ENCODE results near the gene VAV2.
"Not testable (repeated sequence)": the region's sequence is repeated elsewhere in the genome, so short reads cannot be mapped to it uniquely, and the experiment has no call there.

VAV2 gene

GRCh38 chr9:133759946-133760345 lies 232.2 kb downstream of the VAV2 start:
- DNase-seq, result no peak

GRCh38 chr9:133759146-133759900 lies 232.8 kb downstream of the VAV2 start:
- DNase-seq, result no peak

DNA sequence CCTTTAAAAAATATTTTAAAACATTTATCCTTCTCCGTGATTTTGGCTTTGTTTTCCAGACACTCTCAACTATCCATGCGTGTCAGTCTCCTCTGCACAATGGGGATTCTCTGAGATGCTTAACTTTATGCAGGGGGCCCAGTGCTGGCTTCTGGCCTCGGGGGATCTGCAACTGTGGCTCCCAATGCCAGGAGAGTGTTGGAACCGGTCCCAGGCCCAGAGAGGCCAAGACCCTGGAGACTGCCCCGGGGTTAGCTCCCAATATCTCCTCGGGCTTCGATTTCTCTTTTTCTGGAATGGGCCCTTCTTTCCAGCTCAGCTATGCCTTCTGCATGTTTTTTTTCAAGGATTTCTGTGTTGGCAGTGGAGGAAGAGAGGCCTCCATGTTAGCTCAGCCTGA lies 233.9 kb downstream of the VAV2 start:
- no peak for DNase-seq

DNA sequence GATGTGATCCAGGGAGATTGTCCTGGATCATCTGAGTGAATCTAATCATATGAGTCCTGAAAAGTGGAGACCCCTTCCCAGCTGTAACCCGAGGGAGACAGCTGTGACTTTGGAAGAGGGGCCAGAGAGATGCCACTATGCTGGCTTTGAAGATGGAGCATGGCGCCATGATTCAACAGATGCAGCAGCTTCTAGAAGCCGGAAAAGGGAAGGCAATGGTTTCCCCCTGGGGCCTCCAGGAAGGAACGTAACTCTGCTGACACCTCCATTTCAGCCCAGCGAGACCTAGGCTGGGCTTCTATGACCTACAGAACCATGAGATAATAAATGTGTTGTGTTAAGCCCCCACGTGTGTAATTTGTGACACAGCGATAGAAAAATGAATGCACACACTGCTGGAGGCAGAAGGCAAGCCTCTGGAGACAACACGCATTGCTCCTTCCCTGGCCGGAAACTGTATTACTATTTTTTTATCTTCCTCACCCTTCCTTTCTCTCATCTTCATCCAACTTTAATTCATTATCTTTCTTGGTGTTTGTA lies 237.4 kb downstream of the VAV2 start:
- DNase-seq, result no peak

DNA sequence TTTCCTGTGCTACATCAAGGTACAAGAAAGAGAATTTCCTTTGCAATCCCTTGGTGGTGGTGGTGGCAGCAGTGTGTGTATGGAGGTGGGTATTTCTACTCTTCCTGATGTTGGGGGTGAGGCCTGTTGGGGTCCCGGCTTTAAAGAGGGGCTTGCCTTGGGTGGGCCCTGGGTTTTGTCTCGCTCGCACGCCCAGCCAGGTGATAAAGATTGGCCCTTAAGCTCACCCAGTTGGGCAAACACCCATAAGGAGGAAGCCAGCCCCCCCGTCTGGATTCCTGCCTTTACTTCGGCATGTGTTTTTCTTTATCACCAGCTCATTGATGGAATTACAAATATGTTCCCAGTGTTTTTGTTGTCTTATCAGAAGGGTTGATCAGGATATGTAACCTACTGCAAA lies 237.9 kb downstream of the VAV2 start:
- no peak for DNase-seq

DNA sequence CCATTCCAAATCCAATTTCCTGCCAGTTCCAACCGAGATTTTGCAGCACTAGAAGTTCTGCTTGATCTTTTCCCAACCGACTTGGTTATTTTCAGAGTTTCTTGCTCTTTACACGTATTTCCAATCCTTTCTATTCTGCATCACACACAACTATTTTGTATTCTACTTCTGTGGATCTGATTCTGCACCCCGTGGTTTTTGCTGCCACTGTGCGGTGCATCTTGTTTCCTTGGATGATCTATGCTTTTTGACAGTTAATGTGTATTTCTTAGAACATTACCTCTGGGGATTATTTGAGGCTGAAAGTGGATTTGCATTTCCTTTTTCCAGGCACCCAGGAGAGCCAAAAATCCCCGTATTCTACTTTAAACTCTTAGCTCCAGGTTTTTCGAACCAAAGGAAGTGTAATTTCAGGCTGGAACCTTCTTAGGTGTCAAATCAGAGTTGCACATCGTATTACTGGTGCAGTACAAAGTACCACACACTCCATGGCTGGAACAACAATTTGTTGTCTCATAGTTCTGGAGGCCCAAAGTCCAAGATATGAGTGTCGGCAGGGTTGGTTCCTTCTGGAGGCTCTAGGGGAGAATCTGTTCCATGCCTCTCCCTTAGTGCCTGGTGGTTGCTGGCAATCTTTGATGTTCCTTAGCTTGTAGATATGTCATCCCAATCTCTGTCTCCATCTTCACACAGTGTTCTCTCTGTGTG lies 239.2 kb downstream of the VAV2 start:
- no peak for DNase-seq

- DNase-seq, result no peak
These were observed 241.0 kb downstream of the VAV2 start for GRCh38 chr9:133750982-133751649.

DNA sequence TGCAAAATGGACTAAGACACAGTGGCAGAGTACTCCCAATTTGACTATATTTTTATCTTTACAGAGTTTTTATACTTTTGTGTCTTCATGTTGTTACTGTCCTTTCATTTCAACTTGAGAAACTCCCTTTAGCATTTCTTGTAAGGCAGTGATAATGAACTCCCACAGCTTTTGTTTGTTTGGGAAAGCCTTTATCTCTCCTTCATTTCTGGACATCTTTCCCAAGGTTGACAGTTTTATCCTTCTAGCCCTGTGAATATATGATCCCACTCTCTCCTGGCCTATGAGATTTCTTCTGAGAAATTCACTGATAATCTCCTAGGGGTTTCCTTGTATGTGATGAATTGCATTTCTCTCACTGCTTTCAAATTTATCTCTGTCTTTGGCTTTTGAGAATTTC lies 244.8 kb downstream of the VAV2 start:
- DNase-seq, result no peak

- not testable (repeated sequence) for DNase-seq
These were observed 247.6 kb downstream of the VAV2 start for GRCh38 chr9:133744528-133744927.

- peak; percentile 38 to 39 for DNase-seq
These were observed 249.2 kb downstream of the VAV2 start for GRCh38 chr9:133742849-133743444.

- no peak for DNase-seq
These were observed 249.9 kb downstream of the VAV2 start for GRCh38 chr9:133742251-133742650.

- no peak for DNase-seq
These were observed 250.4 kb downstream of the VAV2 start for GRCh38 chr9:133741716-133742115.

GRCh38 chr9:133740911-133741310 lies 251.2 kb downstream of the VAV2 start:
- DNase-seq, result no peak

GRCh38 chr9:133739408-133740280 lies 252.5 kb downstream of the VAV2 start:
- DNase-seq, result no peak

GRCh38 chr9:133738640-133739225 lies 253.4 kb downstream of the VAV2 start:
- no peak for DNase-seq

- DNase-seq, result peak in 1 of 2 donors; percentile 13
These were observed 254.1 kb downstream of the VAV2 start, which contains the start of gene SARDH for GRCh38 chr9:133737774-133738639. TSS of gene SARDH (minus strand) at chr9:133738352. CDS start at chr9:133734173, 4,179 bp downstream.

DNA sequence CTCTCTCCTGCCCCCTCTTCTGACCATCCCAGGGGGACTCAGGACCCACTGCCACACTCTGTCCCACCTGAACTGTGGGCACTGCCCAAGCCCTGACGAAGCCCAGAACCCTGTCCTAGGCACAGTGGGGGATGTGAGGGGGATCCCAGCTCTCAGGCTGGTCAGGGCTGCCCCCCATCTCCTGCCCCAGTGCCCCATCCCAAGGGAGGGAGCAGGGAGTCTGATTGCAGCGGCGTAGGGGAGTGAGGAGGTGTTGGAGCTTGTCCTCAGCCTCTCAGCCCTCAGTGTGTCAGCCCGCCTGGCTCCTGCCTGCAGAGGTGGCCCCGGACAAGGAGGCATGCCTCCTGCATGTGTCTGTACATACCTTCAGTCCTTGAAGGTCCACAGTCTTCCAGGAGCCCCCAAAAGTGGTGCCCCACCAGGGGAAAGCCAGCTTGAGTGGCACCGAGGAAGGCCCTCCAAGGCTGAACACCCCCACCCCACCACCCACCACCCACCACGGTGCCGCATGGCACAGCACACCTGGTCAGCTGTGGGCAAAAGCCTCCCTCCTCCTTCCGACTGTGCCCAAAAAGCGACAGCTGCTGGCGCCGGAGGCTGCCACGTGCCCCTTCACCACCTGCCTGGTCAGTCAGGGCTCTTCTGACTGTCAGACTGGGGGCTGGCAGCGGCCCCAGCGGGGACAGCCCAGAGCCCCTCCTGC lies 254.9 kb downstream of the VAV2 start:
- no peak for DNase-seq

DNA sequence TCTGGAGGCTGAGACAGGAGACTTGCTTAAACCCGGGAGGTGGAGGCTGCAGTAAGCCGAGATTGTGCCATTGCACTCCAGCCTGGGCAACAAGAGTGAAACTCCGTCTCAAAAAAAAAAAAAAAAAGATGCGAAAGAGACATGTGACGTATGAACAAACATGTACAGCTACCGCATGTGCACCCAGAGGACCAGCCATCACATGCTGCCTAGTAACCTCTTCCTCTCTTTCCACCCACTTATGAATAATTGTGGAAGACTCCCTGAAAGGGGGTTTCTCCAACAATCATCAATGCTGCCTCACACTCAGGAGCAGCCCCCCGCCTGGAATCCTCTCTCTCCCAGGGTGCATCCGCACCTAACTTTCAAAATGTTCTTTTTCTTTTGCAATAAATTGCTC lies 256.2 kb downstream of the VAV2 start:
- no peak for DNase-seq

DNA sequence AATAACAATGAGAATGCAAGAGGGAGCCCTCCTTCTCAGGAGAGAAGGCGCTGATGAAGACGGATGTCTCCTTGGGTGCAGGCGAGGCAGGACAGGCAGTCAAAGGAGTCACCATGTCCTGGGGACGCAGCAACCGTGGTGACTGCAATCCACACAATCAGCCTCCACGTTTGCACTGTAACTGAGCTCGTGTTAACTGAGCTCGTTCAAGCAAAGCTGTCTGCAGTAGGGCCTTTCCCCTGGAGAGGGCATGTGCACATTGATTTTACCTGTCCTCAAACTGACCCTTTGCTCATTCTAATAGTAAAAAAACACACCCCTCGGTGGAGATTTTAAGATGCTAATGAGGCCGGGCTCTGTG lies 256.7 kb downstream of the VAV2 start:
- DNase-seq, result no peak
